Measurements from ENCODE around the gene LAMA5. TPM values are rescaled to one million over a fixed set of nuclear protein-coding genes. Genes with fewer than 3 reads are reported as not detected.

The LAMA5 gene
- total RNA-seq, 1 donor from 2014 or later: 44.2 TPM

DNA sequence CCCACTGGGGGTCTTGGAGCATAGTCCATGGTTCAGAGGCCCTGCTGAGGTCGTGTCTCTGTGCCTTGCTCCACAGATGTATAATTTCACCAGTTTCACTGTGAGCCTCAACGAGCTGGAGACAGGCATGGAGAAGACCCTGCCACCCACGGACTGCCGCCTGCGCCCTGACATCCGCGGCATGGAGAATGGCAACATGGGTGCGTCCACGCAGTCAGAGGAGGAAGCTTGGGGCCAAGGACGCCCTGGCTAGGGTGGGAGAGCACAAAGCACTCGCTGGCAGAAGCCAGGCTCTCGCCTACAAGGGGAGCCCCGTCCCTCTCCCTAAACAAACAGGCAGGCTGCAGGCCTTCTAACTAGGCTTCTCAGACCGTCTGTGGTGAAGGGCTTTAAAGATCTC lies 78.0 kb downstream of the LAMA5 start:
- DNase-seq: no peak

DNA sequence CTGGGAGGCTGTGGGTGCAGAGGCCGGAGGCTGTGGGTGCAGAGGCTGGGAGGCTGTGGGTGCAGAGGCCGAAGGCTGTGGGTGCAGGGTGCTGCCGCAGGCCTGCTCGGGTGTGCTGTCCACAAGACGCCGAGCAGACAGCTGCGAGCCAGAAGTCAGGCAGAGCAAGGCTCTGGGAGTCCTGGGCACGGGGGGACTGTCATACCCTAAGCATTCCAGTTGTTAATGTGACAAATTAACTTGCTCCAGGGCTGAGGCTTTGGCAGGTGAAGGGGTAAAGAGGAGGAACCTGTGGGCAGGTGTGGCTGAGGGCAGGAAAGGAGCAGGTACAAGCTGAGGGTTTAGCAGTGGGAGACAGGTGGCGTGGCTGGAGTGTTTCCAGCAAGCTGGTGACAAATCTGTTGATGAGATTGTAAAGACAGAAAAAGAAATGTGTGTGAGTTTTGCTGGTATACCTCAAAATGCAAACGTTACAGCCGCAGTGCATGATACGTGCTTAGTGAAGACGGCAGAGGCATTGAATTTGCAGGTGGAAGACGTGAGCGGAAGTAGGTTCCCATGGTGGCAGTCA lies 78.5 kb downstream of the LAMA5 start:
- no peak for DNase-seq

DNA sequence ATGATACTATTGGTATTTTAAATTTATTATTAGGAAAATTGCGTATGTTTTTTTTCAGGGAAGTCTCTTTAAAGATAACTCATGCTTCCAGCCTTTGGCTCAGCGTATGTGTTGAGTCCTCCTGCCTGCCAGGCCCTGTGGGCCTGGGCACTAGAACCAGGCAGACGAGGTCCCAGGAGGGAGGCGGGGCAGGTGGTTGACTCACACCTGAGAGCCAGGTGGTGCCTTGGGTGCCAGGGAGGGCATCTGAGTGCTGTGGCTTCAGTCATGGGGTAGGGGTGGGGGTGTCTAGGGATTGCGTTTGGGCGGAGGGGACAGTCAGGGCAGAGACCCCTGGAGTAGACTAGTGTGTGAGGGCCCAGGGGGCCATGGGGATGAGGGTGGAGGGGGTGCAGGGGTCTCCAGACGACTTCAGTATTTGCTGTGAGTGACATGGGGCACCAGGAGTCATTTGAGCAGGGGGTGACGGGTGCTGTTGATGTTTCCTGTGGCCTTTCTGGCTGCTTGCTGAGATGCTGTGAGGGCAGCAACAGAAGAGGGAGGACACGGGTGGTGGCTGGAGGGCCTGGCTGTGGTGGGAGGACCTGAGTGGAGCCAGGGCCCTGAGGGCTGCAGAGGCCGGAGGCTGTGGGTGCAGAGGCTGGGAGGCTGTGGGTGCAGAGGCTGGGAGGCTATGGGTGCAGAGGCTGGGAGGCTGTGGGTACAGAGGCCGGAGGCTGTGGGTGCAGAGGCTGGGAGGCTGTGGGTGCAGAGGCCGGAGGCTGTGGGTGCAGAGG lies 79.2 kb downstream of the LAMA5 start:
- no peak for DNase-seq

DNA sequence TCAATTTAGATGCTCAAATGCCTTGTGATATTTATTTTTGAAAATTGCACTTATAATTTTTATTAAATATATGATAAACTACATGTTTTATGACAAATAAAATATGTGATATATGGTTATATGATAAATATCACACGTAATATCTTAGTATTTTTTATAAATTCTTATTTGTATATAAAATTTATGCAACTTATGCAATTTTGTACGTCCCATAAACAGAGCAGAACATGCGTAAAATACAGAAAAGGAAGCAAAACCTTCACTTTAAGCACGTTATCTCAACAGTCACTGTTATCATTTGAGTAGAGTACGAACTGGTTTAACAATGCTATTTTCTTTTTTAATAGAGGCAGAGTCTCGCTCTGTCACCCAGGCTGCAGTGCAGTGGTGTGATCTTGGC lies 80.0 kb downstream of the LAMA5 start:
- DNase-seq: no peak

DNA sequence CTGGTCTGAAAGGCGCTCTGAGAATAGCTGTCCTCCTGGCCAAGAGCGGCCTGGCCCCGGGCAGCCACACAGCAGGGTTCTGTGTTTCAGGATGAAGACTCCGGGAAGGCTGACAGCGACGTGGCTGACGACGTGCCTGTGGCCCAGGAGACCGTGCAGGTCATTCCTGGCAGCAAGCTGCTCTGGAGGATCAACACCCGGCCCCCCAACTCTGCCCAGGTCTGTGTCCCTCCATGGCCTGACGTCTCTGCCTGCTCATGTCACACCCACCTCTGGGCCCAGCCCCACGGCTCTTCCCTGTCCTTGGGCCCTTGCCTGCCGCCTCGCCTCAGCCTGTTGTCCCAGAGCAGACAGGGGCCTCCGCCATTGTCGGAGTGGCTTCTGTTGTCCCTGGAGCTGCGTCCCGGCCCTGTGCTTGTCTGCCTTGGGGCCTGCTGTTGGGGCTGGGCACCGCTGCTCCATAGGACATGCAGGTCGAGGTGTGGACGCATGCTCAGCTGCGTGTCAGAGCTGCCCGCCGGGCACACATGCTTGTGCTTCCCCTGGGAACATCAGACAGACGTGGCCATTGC lies 80.5 kb downstream of the LAMA5 start:
- DNase-seq: no peak

DNA sequence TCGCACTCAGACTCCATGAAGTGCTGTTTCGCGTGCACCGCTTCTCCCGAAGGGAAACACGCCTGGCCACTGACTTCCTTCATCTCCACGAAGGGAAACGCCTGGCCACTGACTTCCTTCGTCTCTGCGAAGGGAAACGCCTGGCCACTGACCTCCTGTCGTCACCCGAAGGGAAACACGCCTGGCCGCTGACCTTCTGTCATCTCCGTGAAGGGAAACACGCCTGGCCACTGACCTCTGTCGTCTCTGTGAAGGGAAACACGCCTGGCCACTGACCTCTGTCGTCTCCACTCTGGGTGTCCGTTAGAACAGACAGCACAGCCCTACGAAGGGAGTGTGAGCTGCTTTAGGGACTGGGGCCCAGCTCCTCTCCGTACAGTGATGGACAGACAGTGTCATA lies 81.4 kb downstream of the LAMA5 start:
- DNase-seq: no peak

DNA sequence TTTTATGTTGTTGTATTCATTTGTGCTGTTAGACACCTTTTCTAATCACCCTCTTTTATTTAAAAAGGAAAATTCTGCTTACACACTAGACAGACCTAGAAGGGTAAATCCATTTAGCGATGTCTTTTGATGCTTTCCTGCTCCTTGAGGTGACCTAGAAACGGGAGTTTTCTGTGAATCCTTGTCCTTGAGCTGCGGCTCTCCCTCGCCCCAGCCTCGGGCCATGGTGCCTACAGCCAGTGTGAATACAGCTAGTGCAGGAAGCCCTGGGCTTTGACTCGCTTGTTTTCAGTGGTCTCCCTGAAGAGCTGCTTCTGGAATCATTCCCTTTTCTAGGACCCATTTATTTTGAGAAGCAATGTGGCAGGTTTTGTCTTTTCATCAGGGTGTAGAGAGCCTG lies 82.0 kb downstream of the LAMA5 start:
- no peak for DNase-seq

DNA sequence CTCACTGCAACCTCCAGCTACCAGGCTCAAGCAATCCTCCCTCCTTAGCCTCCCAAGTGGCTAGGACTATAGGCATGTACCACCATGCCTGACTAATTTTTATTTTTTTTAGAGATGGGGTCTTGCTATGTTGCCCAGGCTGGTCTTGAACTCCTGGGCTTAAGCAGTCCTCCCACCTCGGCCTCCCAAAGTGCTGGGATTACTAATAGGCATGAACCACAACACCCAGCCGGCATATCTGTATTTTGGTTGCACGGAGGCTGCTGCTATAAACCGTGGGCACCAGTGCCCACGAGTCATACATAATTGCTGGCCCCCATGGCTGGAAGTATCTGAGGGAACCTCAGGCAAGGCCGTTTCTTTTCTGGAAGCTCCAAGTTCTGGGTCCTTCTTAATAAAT lies 82.7 kb downstream of the LAMA5 start:
- DNase-seq: no peak

DNA sequence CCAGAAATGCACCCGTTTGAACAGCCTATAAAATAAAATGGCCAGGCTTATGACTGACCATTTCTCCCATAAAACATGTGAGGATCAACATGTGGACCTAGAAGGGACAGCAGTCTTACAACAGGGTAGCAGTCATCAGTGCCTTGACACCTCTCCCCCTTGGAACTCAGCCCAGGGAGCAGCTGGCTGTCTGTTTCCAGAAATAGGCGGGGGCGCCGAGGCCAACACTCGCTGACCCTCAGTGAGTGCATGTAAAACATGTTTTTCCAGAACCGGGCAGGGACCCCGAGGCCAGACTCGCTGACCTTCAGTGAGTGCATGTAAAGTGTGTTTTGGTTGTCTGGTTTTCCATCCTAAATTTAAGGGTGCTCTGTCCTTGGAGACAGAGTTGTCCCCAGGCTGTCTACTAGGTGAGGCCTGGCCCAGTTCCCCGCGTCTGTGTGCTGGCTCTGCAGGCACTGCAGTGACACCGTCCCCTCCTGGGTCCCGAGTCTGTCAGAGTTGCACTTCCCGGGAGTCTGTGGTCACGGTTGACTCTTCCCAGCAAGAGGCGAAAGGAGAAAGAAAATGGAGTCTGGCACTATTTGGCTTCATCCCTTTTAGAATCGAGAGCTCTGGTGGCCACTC lies 84.1 kb downstream of the LAMA5 start:
- DNase-seq: no peak

DNA sequence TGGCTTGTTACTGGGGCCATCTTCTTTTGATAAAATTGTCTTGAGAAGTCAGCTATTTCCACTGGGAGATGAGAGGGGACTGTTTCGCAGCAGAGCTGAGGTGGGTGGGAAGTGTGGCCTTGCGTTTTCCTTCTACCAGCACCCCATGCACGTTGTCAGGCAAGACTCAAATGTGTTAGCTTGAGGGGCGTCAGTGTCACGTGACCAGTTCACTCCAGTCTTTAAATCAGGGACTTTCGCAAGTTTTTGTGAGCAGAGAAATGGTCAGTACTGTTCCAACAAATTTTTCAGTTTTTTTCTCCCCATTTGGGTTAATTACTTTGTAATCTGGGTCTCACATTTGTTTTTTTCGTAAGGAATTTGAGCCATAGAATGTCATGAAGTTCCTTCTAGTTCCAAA lies 85.0 kb downstream of the LAMA5 start:
- no peak for DNase-seq

DNA sequence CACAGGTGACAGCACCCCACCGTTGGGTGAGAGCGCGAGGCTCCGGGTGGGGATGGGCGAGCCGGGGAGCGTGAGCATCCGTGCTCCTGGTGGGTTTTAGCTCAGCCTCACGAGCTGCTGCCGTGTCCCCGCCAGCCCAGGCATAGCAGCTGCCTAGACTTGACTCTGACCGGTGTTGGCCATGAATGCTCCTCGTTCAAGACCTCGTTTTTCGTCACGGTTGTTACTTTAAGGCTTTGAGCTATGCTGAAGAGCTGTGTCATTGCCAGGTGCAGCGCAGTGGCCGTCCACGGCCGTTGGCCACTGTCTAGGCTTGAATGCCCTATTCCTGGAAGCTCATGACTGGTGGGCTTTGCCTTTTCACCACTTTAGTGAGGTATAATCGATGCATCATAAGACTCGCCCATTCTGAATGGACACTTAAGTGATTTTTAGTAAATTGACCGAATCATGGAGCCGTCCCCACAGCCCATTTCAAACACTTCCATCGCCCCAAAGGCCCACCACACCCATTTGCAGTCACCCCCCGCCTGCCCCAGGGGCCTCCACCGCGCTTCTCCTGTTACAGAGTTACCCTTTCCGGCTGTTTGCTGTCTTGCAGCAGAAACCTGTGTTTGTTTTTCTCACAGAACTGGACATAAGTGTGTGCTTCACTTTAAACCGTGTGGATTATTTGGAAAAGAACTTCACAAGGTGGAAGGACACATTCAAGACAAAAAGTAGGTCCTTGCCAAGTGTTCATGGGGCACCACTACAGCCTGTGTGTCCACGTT lies 85.8 kb downstream of the LAMA5 start:
- no peak for DNase-seq

DNA sequence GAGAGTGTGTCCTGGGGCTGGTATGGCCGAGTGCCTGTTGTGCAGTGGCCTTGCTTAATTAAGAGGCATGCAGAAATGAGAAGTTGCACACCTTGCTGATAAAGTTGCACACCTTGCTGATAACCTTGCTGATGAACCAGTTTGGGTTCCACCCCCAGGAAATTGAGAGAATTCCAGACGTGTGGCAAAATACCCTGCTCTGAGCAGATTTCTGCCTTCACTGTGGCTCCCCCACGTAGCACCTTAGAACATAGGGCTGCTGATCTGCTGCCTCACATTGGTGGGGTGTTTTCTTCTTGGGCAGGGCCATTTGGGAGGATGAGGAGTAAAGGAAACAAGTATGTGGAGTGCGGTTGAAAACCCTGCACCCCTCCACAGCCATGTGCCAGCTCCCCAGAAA lies 86.8 kb downstream of the LAMA5 start:
- no peak for DNase-seq

DNA sequence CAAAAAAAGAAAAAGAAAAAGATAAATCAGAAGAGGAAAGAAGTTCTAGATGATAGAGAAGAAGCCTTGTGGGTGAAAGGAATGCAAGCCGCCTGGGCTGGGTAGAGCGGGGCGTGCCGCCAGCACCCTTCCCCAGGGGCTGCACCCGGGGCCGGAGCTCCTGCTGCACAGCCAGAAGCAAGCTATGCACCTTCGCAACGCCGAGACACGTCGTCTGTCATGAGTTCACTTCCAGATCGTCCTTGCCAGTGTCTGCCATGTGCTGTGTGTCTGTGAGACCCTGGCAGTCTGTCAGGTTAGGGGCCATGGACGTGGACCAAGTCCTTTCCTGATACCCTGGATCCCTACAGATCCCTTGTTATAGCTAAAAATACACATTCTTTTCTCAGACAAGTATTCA lies 89.9 kb downstream of the LAMA5 start:
- DNase-seq: no peak

DNA sequence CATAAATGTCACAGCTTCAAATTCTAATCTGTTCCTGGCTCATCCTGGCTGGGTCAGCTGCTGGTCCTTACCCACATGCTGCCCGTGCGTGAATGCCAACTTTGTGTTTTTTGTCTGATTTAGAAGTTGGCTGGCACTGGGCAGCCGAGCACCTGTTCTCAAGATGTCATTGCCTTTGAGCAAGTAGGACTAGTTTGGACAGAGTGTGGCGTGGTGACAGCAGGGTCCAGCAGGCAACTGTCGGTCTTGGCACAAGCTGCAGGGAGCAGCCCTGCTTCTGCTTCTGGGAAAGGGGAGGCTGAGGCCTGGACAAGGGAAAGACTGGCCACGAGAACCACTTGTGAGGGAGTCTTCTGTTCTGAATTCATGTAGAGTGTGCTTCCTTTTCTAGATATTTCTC lies 90.7 kb downstream of the LAMA5 start:
- no peak for DNase-seq

DNA sequence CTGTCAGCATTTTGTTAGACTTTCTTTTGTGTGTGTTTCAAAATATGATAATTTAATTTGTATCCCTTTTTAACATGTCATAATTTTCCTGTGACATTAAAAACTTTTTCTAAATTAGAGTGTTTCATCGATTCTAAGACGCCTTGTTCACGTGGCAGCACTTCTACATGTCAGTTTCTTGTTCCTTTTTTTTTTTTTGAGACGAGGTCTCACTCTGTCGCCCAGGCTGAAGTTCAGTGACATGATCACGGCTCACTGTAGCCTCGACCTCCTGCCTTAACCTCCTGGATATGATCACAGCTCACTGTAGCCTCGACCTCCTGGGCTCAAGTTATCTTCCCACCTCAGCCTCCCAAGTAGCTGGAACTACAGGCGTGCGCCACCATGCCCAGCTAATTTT lies 91.9 kb downstream of the LAMA5 start:
- no peak for DNase-seq

DNA sequence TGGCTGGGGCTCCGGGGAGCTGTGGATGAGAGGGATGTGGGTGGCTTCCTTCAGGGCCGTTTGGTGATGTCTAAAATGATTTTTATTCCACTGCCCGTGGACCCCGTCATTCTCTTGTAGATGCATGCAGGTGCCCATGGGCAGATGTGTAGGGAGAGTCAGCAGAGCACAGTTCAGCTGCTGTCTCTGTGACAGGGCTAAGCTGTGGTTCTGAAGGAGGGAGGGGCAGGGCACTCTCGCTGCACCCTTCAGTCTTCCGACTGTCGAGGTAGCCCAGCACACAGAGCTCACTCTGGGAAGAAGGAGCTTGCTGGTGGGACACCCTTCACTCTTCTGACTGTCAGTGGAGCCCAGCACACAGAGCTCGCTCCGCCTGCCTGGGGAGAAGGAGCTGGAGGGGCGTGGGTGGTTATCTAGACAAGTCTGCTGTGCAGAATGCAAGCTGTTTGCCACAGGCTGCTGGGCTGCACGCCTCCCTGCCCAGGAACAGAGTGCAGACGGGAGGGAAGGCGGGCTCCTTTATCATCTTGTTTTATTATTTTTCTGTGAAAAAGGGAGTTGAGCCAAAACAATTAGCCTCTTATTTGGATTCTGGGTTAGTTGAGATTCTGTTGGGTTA lies 92.7 kb downstream of the LAMA5 start:
- no peak for DNase-seq

DNA sequence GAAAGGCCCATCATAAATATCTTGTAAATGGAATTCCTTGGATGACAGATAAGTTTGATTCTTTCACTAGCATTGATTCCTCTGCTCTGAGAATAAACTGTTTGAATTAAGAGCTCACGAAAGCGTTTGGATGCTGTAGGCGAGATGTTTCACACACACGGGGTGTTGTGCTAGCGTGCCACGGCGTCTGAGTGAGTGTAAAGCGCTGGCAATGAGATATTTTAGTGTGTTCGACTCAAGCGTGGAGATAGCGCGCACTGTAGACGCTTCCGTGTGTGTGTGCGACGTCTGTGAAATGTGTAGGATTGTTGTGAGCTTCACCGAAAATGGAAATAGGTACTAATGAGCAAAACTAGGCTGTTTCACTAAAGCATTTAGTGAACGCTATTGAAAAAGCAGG lies 93.7 kb downstream of the LAMA5 start:
- DNase-seq: no peak

DNA sequence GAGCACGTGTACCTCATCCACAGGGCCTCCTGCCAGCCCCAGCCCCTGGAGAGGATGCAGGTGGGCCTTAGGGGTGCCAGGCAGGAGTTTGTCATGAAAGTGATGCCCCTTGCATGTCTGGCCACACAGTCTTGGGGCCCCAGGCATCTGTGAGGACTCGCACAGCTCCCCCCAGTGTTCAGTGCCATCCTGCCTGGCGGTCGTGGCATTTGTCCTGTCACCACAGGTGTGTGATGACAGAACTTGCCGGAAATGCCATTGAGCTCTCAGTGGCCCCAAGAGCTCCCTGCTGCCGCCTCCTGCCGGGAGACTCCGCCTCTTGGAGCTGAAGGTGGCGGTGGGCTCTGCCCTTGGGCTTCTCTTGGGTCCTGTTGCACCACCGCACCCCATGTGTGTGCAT lies 94.9 kb downstream of the LAMA5 start:
- no peak for DNase-seq

DNA sequence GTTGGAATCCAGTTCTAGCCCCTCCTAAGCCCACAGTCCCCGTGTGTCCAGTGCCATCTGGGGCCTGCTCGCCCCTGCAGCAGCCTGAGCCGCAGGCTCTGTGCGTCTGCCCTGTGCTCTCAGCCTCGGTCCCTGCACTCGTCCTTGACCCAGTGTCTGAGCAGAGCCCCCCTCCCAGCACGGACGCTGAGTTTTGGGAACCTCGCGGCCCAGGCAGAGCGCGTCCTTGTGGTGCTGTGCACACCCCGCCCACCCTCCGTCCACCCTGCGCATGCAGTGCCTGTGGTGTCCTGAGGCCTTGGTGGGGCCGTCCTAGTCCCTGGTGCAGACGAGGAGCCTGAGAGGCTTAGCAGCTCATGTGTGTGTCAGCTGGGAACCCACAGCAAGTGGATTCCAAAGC lies 97.2 kb downstream of the LAMA5 start:
- DNase-seq: no peak

DNA sequence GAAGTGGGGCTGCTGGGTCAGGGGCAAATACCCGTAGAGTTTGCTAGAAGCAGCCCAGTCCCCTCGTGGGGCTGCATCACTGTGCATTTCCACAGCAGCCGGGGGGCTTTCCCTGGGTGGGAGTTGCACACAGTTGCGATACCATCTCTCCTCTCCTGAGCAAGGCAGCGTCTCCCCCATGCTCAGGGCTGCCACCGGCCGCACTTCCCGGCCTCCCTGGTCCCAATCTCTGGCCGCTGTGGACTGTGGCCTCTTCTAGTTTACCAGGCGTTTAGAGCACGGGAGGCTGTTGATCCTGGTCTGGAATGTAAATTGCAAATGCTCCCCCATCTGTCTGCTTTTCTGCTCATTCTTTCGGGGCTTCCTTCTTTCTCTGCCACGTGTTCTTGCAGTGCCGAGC lies 97.7 kb downstream of the LAMA5 start:
- DNase-seq: no peak

DNA sequence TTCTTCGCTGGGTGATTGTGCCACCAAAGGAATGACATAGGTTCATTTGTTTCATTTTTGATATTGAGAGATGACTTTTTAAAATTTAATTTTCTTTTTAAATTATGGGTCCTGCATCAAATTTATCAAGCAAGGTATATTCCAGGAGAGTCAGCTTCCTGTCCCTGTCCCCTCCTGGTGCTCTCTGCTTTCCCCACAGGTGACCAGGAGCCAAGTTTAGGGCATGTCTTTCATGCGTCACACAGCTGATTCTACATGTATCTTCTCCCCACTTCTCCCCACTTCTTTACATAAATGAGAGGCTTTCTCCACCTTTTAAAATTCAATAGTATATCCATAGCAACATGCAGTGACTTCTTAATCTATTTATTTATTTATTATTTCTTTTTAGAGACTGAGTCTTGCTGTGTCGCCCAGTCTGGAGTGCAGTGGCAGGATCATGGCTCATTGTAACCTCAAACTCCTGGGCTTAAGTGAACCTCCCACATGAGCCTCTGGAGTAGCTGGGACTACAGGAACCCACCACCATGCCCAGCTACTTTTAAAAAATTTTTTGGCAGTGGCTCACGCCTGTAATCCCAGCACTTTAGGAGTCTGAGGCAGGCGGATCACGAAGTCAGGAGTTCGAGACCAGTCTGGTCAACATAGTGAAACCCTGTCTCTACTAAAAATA lies 98.7 kb downstream of the LAMA5 start:
- no peak for DNase-seq

DNA sequence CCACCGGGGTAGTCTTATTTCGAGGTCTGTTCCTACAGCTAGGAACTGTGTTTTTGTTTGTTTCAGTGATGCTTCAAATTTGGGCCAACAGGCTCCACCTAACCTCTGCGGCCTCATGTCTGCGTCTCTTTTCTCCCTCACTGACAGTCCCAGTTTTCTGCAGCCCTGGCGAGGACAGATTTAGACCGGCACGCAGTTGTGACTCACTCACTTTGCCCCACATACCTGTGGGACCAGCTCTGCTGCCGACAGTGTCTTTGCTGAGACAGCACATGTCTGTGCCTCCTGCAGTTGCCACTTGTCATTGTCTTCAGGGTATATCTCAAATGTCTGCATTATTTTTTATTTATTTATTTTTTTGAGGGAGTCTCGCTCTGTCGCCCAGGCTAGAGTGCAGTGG lies 99.6 kb downstream of the LAMA5 start:
- DNase-seq: no peak
